ENCODE results near the gene LIN7B.

LIN7B gene

DNA sequence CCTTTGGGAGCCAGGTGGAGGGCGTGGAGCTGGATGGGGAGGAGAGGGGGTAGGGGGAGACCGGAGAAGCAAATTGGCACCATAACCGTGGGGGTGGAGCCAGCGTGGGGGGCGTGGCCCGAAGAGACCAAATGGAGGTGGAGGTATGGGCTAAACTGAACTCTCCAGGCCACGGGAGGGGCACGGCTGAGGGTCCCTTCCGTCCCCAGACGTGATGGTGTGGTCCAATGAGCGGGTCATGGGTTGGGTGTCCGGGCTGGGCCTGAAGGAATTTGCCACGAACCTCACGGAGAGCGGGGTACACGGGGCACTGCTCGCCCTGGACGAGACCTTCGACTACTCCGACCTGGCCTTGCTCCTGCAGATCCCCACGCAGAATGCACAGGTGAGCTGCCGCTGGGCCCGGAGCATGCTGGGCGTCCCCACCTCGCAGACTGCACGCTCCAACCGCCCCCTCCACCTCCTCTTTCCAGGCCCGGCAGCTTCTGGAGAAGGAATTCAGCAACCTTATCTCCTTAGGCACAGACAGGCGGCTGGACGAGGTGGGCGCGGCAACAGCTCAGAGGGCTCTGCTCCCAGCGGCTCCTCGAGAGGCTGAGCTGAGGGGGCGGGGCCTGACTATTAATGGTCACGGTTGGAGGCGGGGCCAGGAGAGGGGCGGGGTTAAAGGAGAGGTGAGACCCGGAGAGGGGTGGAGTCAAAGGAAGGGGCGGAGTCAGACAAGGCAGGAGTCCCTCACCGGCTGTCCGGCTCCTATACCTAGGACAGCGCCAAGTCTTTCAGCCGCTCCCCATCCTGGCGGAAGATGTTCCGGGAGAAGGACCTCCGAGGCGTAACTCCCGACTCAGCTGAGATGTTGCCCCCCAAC, 34.8 kb downstream of the LIN7B start:
- no peak for FAIRE-seq

DNA sequence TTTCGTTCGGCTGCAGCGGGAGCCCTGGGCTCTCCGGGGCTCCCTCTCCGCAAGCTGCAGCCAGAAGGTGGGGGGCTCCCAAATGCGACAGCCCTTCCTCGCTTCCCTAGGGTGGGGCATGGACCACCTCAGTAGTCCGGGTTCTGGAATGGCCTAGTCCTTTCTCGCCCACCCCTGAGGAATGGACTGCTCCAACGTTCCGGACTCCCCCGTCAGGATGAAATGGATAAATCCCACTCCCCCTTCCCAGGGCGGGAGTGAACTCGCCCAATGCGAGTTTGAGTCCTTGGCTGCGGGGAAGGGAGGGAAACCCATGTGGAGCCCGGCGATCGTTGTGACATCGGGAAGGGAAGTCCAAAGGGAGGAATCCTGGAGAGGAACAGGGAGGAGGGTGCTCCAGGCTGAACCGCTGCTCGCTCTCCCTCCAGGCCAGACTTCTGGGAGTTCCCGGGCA, 35.5 kb downstream of the LIN7B start:
- FAIRE-seq, result no peak

DNA sequence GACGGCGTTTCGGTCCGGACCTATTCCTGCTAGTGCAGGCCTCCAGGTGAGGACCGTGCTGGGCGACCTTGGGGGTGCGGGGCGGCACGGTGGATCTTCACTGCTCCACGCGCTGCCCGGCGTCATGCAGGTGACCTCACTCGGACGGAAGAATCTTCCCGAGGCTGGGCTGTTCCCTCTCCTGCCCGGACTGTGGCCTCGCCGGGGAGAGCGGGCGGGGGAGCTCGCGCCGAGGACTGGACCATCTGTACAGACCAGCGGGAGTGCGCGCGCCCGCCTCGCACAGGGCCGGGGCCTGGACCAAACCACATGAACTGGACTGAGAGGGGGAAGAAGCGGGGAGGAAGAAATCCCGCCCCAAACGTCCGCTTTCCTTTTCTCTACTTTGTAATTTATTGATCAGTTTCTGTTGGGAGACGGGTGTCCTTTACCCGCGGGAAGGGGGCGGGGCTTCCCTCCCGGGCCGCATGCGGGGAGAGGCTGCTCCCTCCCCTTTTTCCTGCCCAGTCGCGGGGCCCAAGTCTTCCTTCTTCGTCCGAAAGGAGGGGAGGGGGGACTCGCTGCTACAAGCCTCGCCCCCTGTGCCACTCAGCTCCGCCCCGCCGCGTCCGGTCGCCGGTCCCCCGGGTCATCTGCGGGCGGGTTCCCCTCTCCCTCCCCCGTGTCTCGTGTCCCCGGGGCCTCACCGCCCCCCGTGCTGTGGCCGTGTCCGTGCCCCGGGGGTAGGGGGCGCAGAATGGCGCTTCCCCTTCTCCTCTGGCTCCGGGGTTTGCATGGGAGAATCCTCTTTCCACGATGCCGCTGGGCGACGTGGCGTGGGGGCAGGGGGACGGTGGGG, 36.2 kb downstream of the LIN7B start:
- FAIRE-seq, result no peak

- no peak for FAIRE-seq
Measured at GRCh38 chr19:49150944-49151243, 36.7 kb downstream of the LIN7B start.

GRCh38 chr19:49151267-49152118, 37.3 kb downstream of the LIN7B start:
- FAIRE-seq, result no peak

DNA sequence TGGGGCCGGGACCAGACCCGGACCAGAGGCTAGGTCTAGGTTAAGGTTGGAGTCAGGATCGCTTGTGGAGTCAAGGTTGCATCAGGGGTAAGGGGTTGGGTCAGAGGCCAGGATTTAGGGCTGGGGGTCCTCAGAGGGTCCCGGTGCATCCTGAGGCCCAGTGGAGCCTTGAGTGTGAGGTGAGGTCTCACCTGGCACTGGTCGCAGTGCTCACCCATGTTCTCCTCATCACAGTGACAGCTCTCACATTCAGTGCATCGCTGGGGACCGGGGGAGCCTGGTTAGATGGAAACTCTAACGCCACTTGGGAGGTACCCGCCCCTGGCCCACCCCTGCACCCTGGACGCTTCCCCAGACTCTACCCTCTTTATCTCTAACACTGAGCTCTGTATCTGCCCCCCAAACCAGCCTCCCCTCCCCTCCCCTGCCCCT, 38.0 kb downstream of the LIN7B start:
- FAIRE-seq, result no peak

DNA sequence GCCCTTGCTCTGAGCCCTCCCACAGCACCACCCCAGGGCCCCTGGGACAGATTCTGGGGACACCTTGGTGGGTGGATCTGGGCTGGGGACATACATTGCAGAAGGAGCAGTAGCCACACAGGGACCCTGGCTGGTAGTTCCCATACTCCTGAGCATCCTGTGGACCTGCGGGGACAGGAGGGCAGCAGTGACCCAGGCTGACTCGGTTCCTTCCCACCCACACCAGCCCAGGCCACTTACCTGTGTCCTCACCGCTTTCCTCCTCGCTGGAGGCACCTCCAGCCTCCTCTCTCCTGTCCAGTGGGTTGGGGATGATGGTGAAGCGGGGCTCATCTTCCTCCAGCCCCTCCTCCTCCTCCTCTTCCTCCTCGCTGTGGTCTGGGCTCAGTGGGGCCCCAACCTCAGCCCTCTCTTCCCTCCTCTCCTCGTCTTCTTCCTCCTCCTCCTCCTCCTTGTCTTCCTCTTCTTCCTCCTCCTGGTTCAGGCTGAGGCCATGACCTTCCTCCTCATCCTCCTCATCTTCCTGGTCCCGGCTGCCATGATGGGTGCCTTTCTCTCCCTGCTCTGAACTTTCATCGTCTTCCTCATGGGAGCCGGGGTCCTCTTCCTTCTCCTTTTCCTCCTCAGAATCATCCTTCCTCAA, 39.1 kb downstream of the LIN7B start:
- no peak for FAIRE-seq

- no peak for FAIRE-seq
Measured at GRCh38 chr19:49154279-49154678, 40.1 kb downstream of the LIN7B start.

DNA sequence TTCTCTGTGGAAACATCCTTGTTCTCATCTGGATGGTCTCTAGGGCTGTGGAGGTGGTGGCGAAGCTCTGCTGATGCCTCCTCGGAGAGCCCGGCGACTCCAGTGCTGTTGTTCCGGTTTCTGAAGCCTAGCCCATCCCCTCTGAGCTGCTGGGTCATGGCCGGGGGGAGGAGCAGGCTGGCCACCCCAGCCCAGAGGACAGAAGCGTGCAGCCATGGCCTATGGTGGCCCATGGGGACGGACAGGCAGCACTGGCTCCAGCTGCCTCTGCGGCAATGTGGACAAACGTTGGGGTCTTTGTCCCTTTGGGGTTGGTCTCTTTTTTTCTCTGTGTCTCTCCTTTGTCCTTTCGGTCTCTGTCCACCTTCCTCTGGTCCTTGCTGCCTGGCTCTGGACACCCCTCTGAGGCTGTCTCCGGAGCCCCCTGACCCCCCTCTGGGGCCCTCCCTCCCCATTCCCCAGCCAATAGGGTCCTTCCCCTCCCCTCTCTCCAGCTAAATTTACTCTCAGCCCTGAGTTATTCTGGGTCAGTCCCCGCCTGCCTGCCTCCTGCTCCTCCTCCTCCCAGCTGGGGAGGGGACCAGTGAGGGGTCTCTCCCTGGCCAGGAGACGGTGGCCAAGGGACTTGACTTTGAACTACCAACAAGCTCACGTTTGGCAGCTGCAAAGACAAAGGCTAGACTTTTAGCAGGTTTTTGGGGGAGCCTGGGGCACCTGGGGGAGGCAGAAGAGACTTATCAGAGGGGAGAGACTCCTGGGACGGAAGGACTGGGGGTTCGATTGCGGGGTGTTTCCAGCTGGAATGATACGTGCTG, 41.0 kb downstream of the LIN7B start, which contains the start of gene HRC:
Gene HRC (minus strand): TSS at position 392 of the 815 bp plus-strand sequence. CDS start 159 bp downstream, at position 233.
- no peak for FAIRE-seq

DNA sequence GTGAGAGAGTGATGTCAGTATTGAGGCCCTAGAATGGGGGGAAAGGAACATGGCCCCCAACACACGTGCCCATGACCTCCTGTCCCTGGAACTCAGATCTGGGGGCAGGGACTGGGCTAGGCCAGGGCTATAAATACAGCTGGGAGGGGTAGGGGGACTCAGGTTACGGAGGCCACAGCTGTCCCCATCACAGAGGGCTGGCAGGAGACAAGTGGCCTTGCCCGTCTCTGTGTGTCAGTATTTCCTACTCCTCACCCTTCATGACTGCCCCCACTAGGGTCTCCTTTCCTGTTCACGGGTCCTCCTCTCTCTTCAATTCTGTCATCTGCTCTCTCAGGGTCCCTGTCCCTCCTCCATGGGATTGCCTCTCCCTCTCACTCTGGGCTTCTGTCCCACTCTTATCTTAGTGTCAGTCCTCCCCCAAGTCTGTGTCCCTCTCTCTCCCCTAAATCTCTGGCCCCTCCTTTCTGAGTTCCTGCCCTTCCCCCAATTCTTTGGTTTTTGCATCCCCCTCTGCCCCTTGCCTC, 41.7 kb downstream of the LIN7B start:
- no peak for FAIRE-seq

GRCh38 chr19:49157445-49158224, 43.5 kb downstream of the LIN7B start, which contains the start of gene TRPM4:
TRPM4 (plus strand) TSS chr19:49157792; CDS start chr19:49157867, 75 bp downstream.
- FAIRE-seq, result no peak

GRCh38 chr19:49160450-49161189, 46.5 kb downstream of the LIN7B start:
- no peak for FAIRE-seq

DNA sequence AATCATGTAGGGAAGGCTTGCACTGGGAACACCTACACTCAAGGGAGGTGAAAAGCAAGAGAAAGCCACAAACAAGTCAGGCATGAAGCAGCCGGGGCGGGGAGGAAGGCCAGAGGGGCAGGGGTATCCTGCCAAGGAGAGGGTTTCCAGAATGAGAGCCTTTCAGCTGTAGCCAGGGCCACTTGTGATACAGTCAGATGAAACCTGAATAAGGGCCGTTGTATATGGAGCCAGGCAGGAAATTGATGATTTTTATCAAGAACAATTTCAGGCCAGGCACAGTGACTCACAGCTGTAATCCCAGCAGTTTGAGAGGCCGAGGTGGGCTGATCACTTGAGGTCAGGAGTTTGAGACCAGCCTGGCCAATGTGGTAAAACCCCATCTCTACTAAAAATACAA, 47.8 kb downstream of the LIN7B start:
- no peak for FAIRE-seq

DNA sequence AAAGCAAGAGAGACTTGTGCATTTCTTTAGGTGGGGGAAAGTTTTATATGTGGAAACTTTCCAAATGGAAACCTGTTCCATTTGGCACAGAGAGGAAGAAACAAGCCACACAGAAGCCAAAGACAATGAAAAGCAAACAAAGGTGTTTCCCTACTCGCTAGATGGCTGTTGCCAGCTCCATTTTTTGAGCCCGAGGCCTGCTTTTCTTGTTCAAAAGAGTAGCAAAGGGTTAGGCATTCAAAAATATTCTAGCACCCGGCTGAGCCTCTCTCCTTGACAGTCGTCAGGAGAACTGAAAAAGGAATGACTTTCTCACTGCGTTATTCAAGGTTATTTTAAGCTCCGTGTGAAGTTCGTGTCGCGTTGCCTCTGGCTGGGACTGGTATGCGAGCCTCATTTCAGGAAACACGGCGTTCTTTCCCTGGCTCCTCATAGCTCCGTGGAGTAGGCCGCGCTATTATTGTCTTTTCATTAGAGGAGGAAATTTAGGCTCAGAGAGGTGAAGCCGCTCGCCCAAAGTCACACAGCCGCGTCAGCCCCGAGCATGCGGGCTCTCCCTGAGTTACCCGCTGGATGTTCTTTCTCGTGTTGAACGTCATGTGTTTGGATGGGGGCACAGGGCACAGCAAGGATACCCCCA, 51.1 kb downstream of the LIN7B start:
- no peak for FAIRE-seq

DNA sequence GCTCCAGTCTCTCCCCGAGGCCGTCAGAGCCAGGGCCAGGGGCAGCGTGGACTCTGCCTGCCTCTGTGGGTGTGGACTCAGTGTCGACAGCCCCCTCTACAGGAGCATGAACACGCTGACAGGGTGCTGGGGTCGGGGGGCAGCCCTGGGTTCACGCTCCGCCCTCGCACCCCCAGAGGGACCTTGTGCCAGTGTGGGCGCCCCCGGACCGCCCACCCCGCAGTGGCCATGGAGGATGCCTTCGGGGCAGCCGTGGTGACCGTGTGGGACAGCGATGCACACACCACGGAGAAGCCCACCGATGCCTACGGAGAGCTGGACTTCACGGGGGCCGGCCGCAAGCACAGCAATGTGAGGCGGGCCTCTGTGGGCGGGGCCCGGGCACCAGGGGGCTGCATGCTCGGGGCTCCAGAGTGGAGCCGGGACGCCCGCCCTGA, 51.7 kb downstream of the LIN7B start:
- no peak for FAIRE-seq

DNA sequence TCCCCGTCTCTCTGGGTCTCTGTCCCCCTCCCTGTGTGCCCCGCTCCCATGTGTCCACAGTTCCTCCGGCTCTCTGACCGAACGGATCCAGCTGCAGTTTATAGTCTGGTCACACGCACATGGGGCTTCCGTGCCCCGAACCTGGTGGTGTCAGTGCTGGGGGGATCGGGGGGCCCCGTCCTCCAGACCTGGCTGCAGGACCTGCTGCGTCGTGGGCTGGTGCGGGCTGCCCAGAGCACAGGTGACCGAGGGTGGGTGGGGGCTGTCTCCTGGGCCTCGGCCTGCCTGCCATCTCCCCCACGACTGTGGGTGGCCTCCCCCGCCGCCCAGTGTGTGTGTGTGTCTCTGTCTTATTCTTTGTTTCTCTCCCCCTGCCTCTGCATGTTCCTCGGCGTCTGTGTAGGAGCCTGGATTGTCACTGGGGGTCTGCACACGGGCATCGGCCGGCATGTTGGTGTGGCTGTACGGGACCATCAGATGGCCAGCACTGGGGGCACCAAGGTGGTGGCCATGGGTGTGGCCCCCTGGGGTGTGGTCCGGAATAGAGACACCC, 53.8 kb downstream of the LIN7B start:
- no peak for FAIRE-seq
